GM12864 (cell line): ENCODE data around the gene SP5.

Experiments
- DNase-seq: peaks from one replicate; pipeline ENCODE4 v3.0.0-alpha.2; 2011; ENCODE audit warnings: low read depth
- H3K4me3 ChIP-seq: 2 replicates; pipeline ENCODE4 v1.5.1; 2011; ENCODE audit warnings: mild to moderate bottlenecking, low read depth, low read length, control low read depth
- CTCF ChIP-seq: IDR thresholded peaks from 2 replicates; pipeline ENCODE4 v1.5.1; 2011; ENCODE audit warnings: low read depth, mild to moderate bottlenecking, moderate library complexity, low read length, control low read depth, inconsistent platforms; ENCODE audit errors: missing control alignments

The SP5 gene

GRCh38 chr2:170695521-170696410, 19.4 kb upstream of the SP5 start:
- H3K4me3 ChIP-seq = no peak overlapping the region
- DNase-seq = no peak
- TF ChIP-seq CTCF = no peak

DNA sequence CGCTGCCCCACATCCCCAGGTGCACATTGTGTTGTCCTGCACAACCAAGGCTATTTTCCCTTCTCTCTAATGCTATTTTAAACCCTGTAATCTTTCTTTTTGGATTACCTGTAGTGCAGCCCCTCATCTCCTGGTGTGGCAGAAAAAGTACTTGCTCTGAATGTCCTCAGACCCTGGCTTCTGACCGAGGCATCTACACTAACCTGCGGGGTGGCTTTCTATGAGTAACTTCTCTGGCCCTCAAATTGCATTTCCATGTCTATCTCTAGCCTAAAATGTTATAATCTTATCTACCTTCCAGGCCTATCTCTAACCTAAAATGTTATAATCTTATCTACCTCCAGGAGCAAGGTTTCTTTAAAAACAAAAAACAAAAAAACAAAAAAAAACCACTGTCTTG, 18.2 kb upstream of the SP5 start:
- TF ChIP-seq CTCF = no peak
- no peak overlapping the region for H3K4me3 ChIP-seq
- DNase-seq = no peak

GRCh38 chr2:170701011-170701410, 14.1 kb upstream of the SP5 start:
- no peak for DNase-seq
- no peak for TF ChIP-seq CTCF
- no peak overlapping the region for H3K4me3 ChIP-seq

- no peak overlapping the region for H3K4me3 ChIP-seq
- no peak for DNase-seq
- no peak for TF ChIP-seq CTCF
Measured at GRCh38 chr2:170703776-170704476, 11.2 kb upstream of the SP5 start.

GRCh38 chr2:170707821-170708795, 7.0 kb upstream of the SP5 start:
- no peak overlapping the region for H3K4me3 ChIP-seq
- no peak for DNase-seq
- no peak for TF ChIP-seq CTCF

- H3K4me3 ChIP-seq = no peak overlapping the region
- TF ChIP-seq CTCF = no peak
- no peak for DNase-seq
Measured at GRCh38 chr2:170710609-170710979, 4.5 kb upstream of the SP5 start.
